DMS153 treated with DMSO at 0.1 percent for 48 hours (cell line): ENCODE results near the gene RPP21.

ENCODE experiments used
- DNase-seq: peaks from one replicate; lab custom pipeline; 2025; ENCODE audit not compliant: unreplicated experiment; lab: John Stamatoyannopoulos, UW

Gene RPP21

GRCh38 chr6:30344868-30345671, at the start of gene RPP21:
Gene RPP21 (plus strand): TSS chr6:30345156. CDS start chr6:30345172, 16 bp downstream.
- peak; percentile 73 for DNase-seq

DNA sequence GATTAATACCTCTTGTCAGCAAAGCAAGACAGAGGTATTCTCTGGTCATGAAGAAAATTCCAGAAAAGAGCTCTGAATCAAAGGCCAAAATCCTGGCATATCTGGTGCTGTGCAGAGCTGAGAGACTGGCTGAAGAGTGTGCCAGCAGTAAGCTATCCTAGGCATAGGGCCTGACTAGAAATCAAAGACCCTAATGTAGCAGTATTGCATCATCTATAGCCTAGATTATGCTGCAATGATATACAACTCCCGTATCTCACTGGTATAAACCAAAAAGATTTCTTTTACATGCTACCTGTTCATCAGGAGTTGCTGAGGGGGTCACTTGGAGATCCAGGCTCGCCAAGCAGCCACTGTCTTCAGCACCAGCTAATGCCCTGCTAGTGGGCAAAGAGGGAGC, 49.1 kb upstream of the RPP21 start:
- no peak for DNase-seq

DNA sequence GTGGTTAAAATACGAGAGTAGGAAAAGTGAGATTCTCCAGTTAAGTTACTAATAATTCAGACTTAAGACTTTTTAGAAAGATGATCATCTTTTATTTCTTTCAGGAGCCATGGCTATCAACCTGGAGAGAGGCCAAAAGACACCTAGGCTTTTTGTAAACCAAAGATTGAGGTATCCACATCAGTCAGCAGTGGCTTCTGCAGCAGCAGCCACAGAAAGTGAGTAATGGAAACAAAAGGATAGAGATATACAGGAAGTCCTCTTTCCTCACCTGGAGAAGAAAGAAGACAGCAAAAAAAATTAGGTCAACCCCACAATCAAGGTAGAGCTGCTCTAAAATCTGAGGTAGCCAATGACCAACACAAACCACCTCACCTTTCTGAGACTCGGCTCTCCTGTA, 41.0 kb upstream of the RPP21 start:
- DNase-seq: no peak

DNA sequence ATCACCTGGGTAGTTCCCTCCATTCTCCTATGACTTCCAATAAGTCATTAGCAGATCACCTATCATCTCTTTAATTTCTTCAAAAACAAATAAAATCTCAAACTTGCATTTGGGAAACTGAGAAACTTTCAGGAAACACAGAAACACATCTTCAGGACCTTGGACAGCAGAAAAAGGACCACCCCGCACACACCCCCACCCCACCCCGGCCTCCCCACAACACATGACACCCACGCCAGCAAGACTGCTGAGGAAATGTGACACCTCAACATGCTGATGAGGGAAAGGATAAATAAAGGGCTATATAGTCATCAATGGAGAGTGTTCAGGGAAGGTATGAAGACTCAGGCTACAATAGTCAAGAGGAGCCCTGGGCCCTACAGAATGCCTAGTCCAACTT, 33.9 kb upstream of the RPP21 start:
- DNase-seq: no peak

- DNase-seq: no peak
These were observed 33.3 kb upstream of the RPP21 start for GRCh38 chr6:30311671-30312070.

DNA sequence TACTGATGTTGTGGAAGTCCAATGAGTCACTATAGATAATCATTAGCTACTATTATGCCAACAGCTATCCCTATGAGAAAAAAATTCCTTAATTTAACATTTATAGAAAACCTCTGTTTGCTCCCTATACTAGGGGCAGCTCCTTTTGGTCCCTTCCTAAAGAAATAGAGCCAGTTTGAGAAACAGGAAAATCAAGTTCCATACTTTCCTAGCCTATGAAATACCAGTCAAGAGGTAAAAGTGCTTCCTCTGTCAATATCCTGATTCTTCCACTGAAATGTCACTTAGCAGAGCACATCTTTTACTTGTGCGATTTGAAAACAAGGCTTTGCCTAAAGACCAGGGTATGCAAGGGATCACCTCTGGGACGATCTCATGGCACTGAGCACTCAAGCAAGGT, 32.7 kb upstream of the RPP21 start:
- DNase-seq: no peak

DNA sequence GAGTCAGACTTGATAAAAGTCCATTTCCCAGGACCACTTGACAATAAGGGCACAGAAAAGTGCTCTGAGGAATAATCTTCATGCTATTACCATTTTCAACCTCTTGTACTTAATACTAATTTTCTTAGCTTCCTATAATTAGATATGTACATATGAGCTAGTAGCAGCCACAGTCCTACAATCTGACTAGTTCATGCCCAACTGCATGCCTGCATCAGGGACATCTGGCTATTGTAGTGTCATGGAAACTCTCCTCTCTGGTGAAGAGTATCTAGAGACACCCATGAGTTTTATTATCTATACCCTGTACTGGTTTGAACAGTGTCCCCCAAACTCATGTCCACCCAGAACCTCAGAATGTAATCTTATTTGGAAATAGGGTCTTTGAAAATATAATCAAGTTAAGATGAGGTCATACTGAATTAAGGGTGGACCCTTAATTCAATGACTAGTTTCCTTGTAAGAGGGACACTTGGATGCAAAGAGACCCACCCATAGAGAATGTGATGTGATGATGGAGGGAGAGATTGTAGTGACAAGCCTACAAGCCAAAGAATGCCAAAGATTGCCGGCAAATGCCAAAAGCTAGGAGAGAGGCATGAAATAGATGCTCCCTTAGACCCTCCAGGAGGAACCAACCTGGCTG, 32.2 kb upstream of the RPP21 start:
- no peak for DNase-seq

- DNase-seq: no peak
These were observed 29.8 kb upstream of the RPP21 start for GRCh38 chr6:30315156-30315555.

GRCh38 chr6:30317913-30318589, 26.9 kb upstream of the RPP21 start:
- no peak for DNase-seq

- no peak for DNase-seq
These were observed 25.7 kb upstream of the RPP21 start for GRCh38 chr6:30319146-30319835.

DNA sequence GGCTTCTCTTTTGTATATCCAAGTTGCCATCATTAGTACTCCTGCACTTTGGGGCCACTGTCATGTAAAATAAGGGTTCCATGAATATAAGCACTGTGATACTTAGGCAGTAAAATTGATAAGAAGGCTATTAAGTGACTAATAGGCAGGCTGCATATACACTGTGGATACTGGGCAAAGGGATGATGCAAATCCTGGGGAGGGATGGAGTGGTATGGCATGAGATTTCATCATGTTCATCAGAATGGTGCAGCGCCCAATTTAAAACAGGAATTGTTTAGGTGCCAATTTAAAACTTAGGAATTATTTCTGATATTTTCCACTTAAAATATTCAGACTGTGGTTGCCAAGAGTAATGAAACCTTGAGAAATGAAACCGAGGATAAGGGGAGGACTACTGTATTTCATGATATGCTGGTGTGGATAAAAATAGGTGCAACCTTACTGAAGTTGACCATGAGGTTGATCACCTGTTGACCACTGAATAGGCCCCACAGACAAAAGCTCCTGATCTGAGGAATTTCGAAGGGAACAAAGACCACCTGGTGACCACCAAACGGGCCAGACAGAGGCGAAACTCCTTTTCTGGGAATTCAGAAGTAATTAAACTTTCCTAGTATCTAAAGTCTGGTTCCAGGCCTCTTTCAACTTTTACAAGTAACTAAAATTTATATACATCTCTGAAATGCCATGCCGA, 23.1 kb upstream of the RPP21 start:
- DNase-seq: no peak

- no peak for DNase-seq
These were observed 22.1 kb upstream of the RPP21 start for GRCh38 chr6:30322527-30323501.

- no peak for DNase-seq
These were observed 21.1 kb upstream of the RPP21 start for GRCh38 chr6:30323806-30324205.

GRCh38 chr6:30325150-30325872, 19.6 kb upstream of the RPP21 start:
- no peak for DNase-seq

- peak; percentile 69 for DNase-seq
These were observed 19.0 kb upstream of the RPP21 start for GRCh38 chr6:30325873-30326525.

GRCh38 chr6:30326526-30327231, 18.3 kb upstream of the RPP21 start, which contains the start of gene TRIM39:
Gene TRIM39 (plus strand): TSS chr6:30326927. CDS start chr6:30329318, 2,391 bp downstream.
- peak; percentile 69 for DNase-seq

GRCh38 chr6:30327232-30327746, 17.7 kb upstream of the RPP21 start:
- DNase-seq: no peak

DNA sequence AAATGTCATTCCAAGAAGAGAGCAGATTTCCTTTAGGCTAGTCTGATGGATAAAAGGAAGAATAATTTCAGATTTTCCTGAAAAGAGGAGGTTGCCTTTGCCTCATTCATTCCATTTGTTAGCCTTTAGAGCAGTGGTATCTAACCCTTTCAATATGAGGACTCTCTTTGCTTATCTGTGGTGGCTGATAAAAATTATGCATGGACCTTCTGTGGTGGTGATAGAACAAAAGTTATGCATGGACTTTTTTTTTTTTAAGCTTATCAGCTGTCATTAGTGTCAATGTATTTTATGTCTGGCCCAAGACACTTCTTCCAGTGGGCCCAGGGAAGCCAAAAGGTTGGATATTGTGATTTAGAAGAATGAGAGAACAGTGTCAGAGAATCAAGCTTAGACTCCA, 16.6 kb upstream of the RPP21 start:
- DNase-seq: no peak
